SK-N-SH treated with all-trans-retinoic acid at 6 μM for 48 hours (cell line): ENCODE results near the gene PDGFC.

Experiments
- ARNTL ChIP-seq: fragments of 450-650 bp; formaldehyde crosslinking; IDR thresholded peaks from 2 replicates; pipeline ENCODE4 v1.5.0; 2020; ENCODE audit warnings: low read depth, mild to moderate bottlenecking, moderate library complexity, borderline replicate concordance
- CREB5 ChIP-seq: fragments of 250-450 bp; sonication (Bioruptor Pico); IDR thresholded peaks from 2 replicates; pipeline ENCODE4 v1.5.1; 2020; ENCODE audit warnings: low read depth, mild to moderate bottlenecking, moderate library complexity
- CSDC2 ChIP-seq: fragments of 250-450 bp; sonication (Bioruptor Pico); IDR thresholded peaks from 2 replicates; pipeline ENCODE4 v1.5.0; 2020; ENCODE audit warnings: mild to moderate bottlenecking, moderate library complexity
- CSRNP3 ChIP-seq: fragments of 250-450 bp; sonication (Bioruptor Pico); IDR thresholded peaks from 2 replicates; pipeline ENCODE4 v1.5.1; 2021; ENCODE audit warnings: mild to moderate bottlenecking, moderate library complexity
- OSR1 ChIP-seq: fragments of 250-450 bp; sonication (Bioruptor Pico); IDR thresholded peaks from 2 replicates; pipeline ENCODE4 v1.8.0; 2022; ENCODE audit warnings: moderate library complexity, mild to moderate bottlenecking, inconsistent platforms
- PATZ1 ChIP-seq: fragments of 250-450 bp; sonication (Bioruptor Pico); IDR thresholded peaks from 2 replicates; pipeline ENCODE4 v1.8.0; 2020; ENCODE audit warnings: mild to moderate bottlenecking, moderate library complexity, borderline replicate concordance
- RARB ChIP-seq: fragments of 250-450 bp; sonication (Bioruptor Pico); IDR thresholded peaks from 2 replicates; pipeline ENCODE4 v1.8.0; 2021; ENCODE audit warnings: mild to moderate bottlenecking, moderate library complexity
- SNAI2 ChIP-seq: fragments of 250-450 bp; sonication (Bioruptor Pico); IDR thresholded peaks from 2 replicates; pipeline ENCODE4 v1.5.0; 2020; ENCODE audit warnings: mild to moderate bottlenecking, moderate library complexity
- TCF4 ChIP-seq: fragments of 250-450 bp; sonication (Bioruptor Pico); IDR thresholded peaks from 2 replicates; pipeline ENCODE4 v1.8.0; 2021; ENCODE audit warnings: mild to moderate bottlenecking, moderate library complexity, borderline replicate concordance
- TOX ChIP-seq: fragments of 250-450 bp; sonication (Bioruptor Pico); IDR thresholded peaks from 2 replicates; pipeline ENCODE4 v1.8.0; 2021; ENCODE audit warnings: mild to moderate bottlenecking, moderate library complexity, borderline replicate concordance
- ZFP3 ChIP-seq: fragments of 250-450 bp; sonication (Bioruptor Pico); IDR thresholded peaks from 2 replicates; pipeline ENCODE4 v1.5.0; 2020; ENCODE audit warnings: mild to moderate bottlenecking, moderate library complexity
- ZFP30 ChIP-seq: fragments of 450-650 bp; formaldehyde crosslinking; IDR thresholded peaks from 2 replicates; pipeline ENCODE4 v1.5.0; 2022; ENCODE audit warnings: mild to moderate bottlenecking, moderate library complexity
- ZNF70 ChIP-seq: fragments of 450-650 bp; formaldehyde crosslinking; IDR thresholded peaks from 2 replicates; pipeline ENCODE4 v1.5.0; 2020; ENCODE audit warnings: mild to moderate bottlenecking, moderate library complexity

- TF ChIP-seq ARNTL (CRISPR knock-in tag) (no peak), SNAI2 (CRISPR knock-in tag) (no peak), RARB (CRISPR knock-in tag) (no peak), PATZ1 (CRISPR knock-in tag) (no peak), CSRNP3 (CRISPR knock-in tag) (no peak), ZFP30 (CRISPR knock-in tag) (no peak), TCF4 (no peak), TOX (CRISPR knock-in tag) (no peak), CREB5 (CRISPR knock-in tag) (no peak), ZFP3 (CRISPR knock-in tag) (no peak), OSR1 (no peak), CSDC2 (CRISPR knock-in tag) (no peak), ZNF70 (no peak)
Measured at GRCh38 chr4:156954587-156954986, 17.0 kb downstream of the PDGFC start.
